ENCODE results near the gene CIAO2B.

CIAO2B gene

DNA sequence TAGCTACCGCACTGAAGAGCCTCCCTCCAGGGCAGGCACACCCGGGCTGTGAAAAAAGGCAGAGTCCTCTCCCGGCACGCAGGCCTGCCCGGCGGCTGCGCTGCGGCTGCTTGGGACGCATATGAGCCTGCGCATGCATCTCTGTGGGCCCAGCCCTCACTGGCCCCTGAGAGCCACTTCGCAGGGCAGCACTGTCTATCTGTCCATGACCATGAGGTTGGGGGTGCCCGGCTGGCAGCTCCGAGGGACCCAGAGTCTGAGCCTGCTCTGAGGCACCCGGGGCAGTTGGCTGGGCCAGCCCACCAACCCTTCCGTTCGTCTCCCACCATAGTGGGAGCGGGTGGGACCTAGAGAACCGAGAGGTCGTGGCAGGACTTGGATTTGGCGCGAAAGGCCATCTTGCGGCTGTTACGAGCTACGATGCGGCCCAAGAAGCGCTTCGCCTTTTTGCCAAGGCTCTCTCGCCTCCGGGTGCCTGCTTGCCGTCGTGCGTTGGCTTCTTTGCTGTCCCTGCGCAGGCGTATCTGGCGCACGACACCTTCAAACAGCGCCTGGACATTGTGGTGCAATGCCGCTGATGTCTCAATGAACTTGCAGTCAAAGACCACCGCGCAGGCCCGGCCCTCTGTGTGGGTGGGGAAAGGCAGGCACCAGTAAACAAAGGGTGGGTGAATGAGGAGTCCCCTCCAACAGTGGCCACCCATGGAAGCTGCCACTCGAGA lies 12.3 kb downstream of the CIAO2B start:
- no peak overlapping the region for H3K4me3 ChIP-seq (ENCODE audit: low read length in 2 of 2)
- no peak overlapping the region for H3K9ac ChIP-seq (ENCODE audit: low read depth in 1 of 2, low read length in 2 of 2)
- no peak overlapping the region for H3K27ac ChIP-seq (ENCODE audit: low read depth in 2 of 2, low read length in 2 of 2)
- no peaks in the 10 kb centered on the region for H3K9me3 ChIP-seq (ENCODE audit: control insufficient read depth in 2 of 2, low read length in 2 of 2)
- peaks cover 3 to 14% of the 10 kb centered on the region in 2 donors for H3K27me3 ChIP-seq (ENCODE audit: control insufficient read depth in 2 of 2, insufficient read depth in 2 of 2, low read length in 2 of 2)
- no peaks in the 10 kb centered on the region for H3K36me3 ChIP-seq (ENCODE audit: control insufficient read depth in 2 of 2, insufficient read depth in 2 of 2, low read length in 2 of 2)
- peaks cover 16 to 19% of the 10 kb centered on the region in 2 donors for H3K4me1 ChIP-seq (ENCODE audit: control insufficient read depth in 2 of 2, insufficient read depth in 2 of 2, low read length in 2 of 2)

DNA sequence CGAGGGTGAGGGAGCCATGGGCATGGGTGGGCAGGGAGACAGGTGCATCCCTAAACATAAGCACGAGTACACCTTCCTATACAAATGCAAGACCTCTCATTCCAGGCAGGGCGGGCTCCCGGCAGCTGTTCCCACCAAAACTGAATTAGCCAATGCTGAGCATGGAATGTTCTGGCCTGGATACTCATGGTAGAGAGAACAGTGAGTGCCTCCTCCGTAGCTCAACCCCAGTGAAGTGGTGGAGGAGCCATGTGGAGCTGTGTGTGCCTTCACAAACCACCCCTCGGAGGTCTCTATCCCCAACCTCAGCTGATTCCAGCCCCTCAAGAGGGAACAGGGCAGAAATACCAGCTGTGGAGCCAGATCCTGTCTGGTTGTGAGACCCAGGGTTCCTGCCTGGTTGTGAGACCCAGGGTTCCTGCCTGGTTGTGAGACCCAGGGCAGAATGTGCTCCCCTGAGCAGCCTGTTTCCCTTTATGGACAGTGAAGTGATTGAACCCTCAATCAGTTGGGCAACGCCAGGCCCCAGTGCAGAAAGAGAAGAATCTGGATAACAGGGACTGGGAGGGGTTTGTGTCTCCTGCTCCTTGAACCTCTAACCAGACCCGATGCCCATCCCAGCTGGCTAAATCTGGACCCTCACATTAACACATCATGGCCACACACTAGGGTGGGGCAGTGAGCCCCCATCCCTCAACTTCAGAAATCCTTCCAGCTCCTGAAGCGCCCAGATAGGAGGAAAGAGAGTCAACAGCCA lies 13.1 kb downstream of the CIAO2B start:
- Histone ChIP-seq H3K9me3 (ENCODE audit: control insufficient read depth in 2 of 2, low read length in 2 of 2) (no peaks in the 10 kb centered on the region), H3K9ac (ENCODE audit: low read depth in 1 of 2, low read length in 2 of 2) (no peak overlapping the region), H3K36me3 (ENCODE audit: control insufficient read depth in 2 of 2, insufficient read depth in 2 of 2, low read length in 2 of 2) (no peaks in the 10 kb centered on the region), H3K27me3 (ENCODE audit: control insufficient read depth in 2 of 2, insufficient read depth in 2 of 2, low read length in 2 of 2) (peaks cover 3 to 14% of the 10 kb centered on the region in 2 donors), H3K4me1 (ENCODE audit: control insufficient read depth in 2 of 2, insufficient read depth in 2 of 2, low read length in 2 of 2) (peaks cover 16 to 18% of the 10 kb centered on the region in 2 donors), H3K4me3 (ENCODE audit: low read length in 2 of 2) (no peak overlapping the region), H3K27ac (ENCODE audit: low read depth in 2 of 2, low read length in 2 of 2) (no peak overlapping the region)

DNA sequence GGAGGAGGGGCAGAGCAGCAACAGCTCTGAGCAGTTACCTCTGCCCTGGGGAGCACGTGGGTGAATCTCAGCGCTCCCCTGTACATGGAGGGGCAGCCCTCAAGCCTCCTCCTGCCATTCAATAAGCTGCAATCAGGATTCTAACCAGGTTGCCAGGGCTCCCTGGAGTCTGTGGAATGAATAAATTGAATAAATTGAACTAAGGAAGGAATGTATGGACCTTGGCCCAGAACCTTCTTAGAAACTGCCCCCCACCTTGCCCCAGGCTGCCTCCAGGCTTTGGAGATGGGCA lies 14.0 kb downstream of the CIAO2B start:
- Histone ChIP-seq H3K9ac (ENCODE audit: low read depth in 1 of 2, low read length in 2 of 2) (no peak overlapping the region), H3K36me3 (ENCODE audit: control insufficient read depth in 2 of 2, insufficient read depth in 2 of 2, low read length in 2 of 2) (no peaks in the 10 kb centered on the region), H3K4me1 (ENCODE audit: control insufficient read depth in 2 of 2, insufficient read depth in 2 of 2, low read length in 2 of 2) (peaks cover 12 to 16% of the 10 kb centered on the region in 2 donors), H3K9me3 (ENCODE audit: control insufficient read depth in 2 of 2, low read length in 2 of 2) (no peaks in the 10 kb centered on the region), H3K27me3 (ENCODE audit: control insufficient read depth in 2 of 2, insufficient read depth in 2 of 2, low read length in 2 of 2) (peaks cover 2 to 13% of the 10 kb centered on the region in 2 donors), H3K27ac (ENCODE audit: low read depth in 2 of 2, low read length in 2 of 2) (no peak overlapping the region), H3K4me3 (ENCODE audit: low read length in 2 of 2) (no peak overlapping the region)

DNA sequence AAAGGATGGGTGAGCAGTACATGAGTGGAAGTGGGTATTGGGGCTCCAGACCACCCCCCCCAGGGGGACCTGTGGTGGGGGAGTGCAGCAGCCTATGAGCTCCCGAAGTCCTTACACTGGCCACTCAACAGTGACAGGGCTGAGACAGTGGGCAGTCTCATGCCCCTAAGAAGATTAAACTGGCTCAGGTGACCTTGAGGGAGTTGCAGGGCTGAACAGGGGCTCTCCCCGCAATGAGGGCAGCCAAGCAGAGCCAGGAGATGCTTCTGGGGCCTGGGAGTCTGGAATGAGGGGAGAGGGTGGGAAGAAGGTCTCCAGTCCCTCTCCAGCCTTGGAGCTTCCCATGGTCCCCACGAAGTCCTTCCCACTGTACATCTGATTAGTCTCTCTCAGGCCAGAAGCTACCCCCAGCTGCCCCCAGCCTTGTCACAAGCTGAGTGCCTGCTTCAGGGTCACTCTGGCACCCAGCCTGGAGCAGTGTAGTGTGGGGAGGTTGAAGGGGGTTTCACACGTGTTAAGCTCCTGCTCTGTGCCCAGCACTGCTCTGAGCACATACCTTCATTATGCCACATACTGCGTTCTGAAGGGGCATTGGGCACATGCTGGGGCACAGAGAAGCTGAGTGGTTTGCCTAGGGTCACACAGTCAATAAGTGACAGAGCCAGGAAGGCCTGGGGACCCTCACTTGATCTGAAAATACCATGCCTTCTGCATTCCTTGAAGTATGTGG lies 14.5 kb downstream of the CIAO2B start:
- H3K27me3 ChIP-seq (ENCODE audit: control insufficient read depth in 2 of 2, insufficient read depth in 2 of 2, low read length in 2 of 2): peaks cover 2 to 11% of the 10 kb centered on the region in 2 donors
- H3K27ac ChIP-seq (ENCODE audit: low read depth in 2 of 2, low read length in 2 of 2): no peak overlapping the region
- no peaks in the 10 kb centered on the region for H3K9me3 ChIP-seq (ENCODE audit: control insufficient read depth in 2 of 2, low read length in 2 of 2)
- no peak overlapping the region for H3K9ac ChIP-seq (ENCODE audit: low read depth in 1 of 2, low read length in 2 of 2)
- H3K4me3 ChIP-seq (ENCODE audit: low read length in 2 of 2): no peak overlapping the region
- no peaks in the 10 kb centered on the region for H3K36me3 ChIP-seq (ENCODE audit: control insufficient read depth in 2 of 2, insufficient read depth in 2 of 2, low read length in 2 of 2)
- H3K4me1 ChIP-seq (ENCODE audit: control insufficient read depth in 2 of 2, insufficient read depth in 2 of 2, low read length in 2 of 2): peaks cover 12 to 15% of the 10 kb centered on the region in 2 donors

DNA sequence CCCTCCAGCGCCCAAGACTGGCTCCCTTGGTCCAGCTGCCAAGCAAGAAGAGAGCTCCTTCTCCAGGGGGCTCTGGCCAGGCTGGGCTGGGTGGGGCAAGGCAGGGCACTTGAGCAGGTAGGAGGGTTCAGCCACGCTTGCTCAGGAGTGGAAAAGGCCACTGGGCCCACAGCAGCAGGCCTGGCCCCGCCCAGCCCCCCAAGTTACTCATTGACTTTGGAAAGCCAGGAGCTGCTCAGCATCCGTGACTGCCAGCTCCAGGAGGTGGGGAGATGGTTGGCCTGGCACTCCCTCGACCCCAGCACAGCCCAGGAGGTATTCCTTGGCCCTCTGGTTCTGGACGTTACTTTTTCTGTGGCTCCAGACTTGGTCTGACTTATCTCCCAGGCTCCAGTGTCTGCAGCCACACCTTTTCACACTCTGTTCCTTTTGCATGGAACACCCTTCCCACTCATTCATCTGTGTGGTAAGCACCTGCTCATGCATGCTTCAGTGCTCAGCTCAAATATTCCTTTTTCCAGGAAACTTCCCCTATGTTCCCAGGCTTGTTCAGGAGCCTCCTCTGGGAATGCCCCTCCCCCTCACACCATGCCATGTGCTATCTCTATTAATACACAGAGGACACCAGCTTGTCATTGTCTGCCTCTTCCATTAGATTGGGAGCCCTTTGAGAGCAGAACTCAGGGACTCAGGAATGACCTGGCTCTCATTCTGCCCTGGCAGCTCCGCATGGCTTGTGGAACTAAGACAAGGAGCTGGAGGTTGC lies 15.2 kb downstream of the CIAO2B start, which contains the start of gene CDH16:
CDH16 (minus strand) TSS at position 83 of the 766 bp plus-strand sequence. CDS start 820 bp downstream, outside the sequence.
- peaks cover 0 to 8% of the 10 kb centered on the region in 2 donors for H3K27me3 ChIP-seq (ENCODE audit: control insufficient read depth in 2 of 2, insufficient read depth in 2 of 2, low read length in 2 of 2)
- H3K27ac ChIP-seq (ENCODE audit: low read depth in 2 of 2, low read length in 2 of 2): no peak within 1 kb of the TSS
- H3K9ac ChIP-seq (ENCODE audit: low read depth in 1 of 2, low read length in 2 of 2): no peak within 1 kb of the TSS

DNA sequence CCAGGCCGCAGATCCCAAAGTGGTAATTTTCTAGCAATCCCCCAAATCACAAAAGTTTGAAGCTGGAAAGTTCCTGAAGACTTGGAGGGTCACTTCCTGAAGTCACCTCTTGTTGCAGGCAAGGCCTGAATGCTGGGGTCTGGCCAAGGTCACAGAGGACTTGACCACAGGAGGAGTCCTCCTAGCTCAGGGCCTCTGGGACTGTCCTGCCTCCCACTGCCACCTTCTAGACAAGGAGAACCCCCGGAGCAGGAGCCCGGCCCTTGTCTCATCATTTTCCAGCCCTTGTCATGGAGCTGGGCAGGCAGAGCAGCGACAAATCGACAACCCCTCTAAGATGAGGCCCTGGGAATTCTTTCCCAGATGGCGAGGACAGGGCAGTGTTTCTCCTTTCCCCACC lies 15.8 kb downstream of the CIAO2B start:
- Histone ChIP-seq H3K9ac (ENCODE audit: low read depth in 1 of 2, low read length in 2 of 2) (no peak overlapping the region), H3K27ac (ENCODE audit: low read depth in 2 of 2, low read length in 2 of 2) (no peak overlapping the region), H3K36me3 (ENCODE audit: control insufficient read depth in 2 of 2, insufficient read depth in 2 of 2, low read length in 2 of 2) (no peaks in the 10 kb centered on the region), H3K9me3 (ENCODE audit: control insufficient read depth in 2 of 2, low read length in 2 of 2) (no peaks in the 10 kb centered on the region), H3K4me3 (ENCODE audit: low read length in 2 of 2) (no peak overlapping the region), H3K27me3 (ENCODE audit: control insufficient read depth in 2 of 2, insufficient read depth in 2 of 2, low read length in 2 of 2) (peaks cover 0 to 3% of the 10 kb centered on the region in 2 donors), H3K4me1 (ENCODE audit: control insufficient read depth in 2 of 2, insufficient read depth in 2 of 2, low read length in 2 of 2) (peaks cover 3 to 6% of the 10 kb centered on the region in 2 donors)

More for the DNA sequence above, 15.2 kb downstream of the CIAO2B start, which contains the start of gene CDH16:
- H3K4me1 ChIP-seq (ENCODE audit: control insufficient read depth in 2 of 2, insufficient read depth in 2 of 2, low read length in 2 of 2): peaks cover 9 to 10% of the 10 kb centered on the region in 2 donors
- H3K9me3 ChIP-seq (ENCODE audit: control insufficient read depth in 2 of 2, low read length in 2 of 2): no peaks in the 10 kb centered on the region
- H3K36me3 ChIP-seq (ENCODE audit: control insufficient read depth in 2 of 2, insufficient read depth in 2 of 2, low read length in 2 of 2): no peaks in the 10 kb centered on the region
- H3K4me3 ChIP-seq (ENCODE audit: low read length in 2 of 2): no peak within 1 kb of the TSS

DNA sequence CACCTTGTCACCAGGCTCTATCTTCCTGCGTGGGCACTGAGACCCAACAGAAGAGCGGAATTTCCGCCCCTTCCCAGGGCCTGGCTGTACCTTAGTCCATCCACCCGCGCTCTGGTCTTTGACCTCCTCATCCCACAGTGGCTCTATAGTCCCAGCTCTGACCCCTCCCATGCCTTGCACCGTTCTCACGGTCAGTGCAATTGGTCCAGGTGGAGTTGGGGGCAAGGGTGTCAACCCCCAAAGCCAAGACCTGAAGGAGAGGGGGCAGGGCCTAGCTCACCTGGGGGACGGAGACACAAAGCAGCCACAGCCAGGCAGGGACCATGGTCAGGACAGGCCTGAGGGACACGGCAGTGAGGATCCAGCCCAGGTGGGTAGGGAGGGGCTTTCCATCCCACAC lies 16.5 kb downstream of the CIAO2B start:
- no peaks in the 10 kb centered on the region for H3K9me3 ChIP-seq (ENCODE audit: control insufficient read depth in 2 of 2, low read length in 2 of 2)
- no peaks in the 10 kb centered on the region for H3K36me3 ChIP-seq (ENCODE audit: control insufficient read depth in 2 of 2, insufficient read depth in 2 of 2, low read length in 2 of 2)
- peaks cover 2 to 6% of the 10 kb centered on the region in 2 donors for H3K4me1 ChIP-seq (ENCODE audit: control insufficient read depth in 2 of 2, insufficient read depth in 2 of 2, low read length in 2 of 2)
- no peaks in the 10 kb centered on the region for H3K27me3 ChIP-seq (ENCODE audit: control insufficient read depth in 2 of 2, insufficient read depth in 2 of 2, low read length in 2 of 2)
- H3K9ac ChIP-seq (ENCODE audit: low read depth in 1 of 2, low read length in 2 of 2): no peak overlapping the region
- no peak overlapping the region for H3K27ac ChIP-seq (ENCODE audit: low read depth in 2 of 2, low read length in 2 of 2)
- H3K4me3 ChIP-seq (ENCODE audit: low read length in 2 of 2): no peak overlapping the region

DNA sequence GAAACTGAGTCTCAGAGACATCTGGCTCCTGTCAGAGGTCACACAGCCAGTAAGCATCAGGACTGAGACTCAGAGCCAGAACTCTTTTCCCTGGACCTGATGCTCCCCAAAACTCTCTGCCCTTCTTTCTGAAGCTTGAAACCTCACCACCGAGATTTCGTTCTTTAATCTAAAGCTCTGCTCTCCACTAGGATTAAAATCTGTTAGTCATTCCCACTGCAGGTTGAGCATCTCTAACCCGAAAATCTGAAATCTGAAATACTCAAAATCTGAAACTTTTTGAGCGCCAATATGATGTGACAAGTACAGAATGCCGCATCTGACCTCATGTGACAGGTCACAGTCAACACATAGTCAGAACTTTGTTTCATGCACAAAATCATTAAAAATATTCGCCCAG lies 17.7 kb downstream of the CIAO2B start:
- H3K9me3 ChIP-seq (ENCODE audit: control insufficient read depth in 2 of 2, low read length in 2 of 2): no peaks in the 10 kb centered on the region
- no peak overlapping the region for H3K27ac ChIP-seq (ENCODE audit: low read depth in 2 of 2, low read length in 2 of 2)
- H3K4me3 ChIP-seq (ENCODE audit: low read length in 2 of 2): no peak overlapping the region
- no peaks in the 10 kb centered on the region for H3K27me3 ChIP-seq (ENCODE audit: control insufficient read depth in 2 of 2, insufficient read depth in 2 of 2, low read length in 2 of 2)
- H3K36me3 ChIP-seq (ENCODE audit: control insufficient read depth in 2 of 2, insufficient read depth in 2 of 2, low read length in 2 of 2): no peaks in the 10 kb centered on the region
- H3K9ac ChIP-seq (ENCODE audit: low read depth in 1 of 2, low read length in 2 of 2): no peak overlapping the region
- H3K4me1 ChIP-seq (ENCODE audit: control insufficient read depth in 2 of 2, insufficient read depth in 2 of 2, low read length in 2 of 2): peaks cover 0 to 2% of the 10 kb centered on the region in 2 donors

DNA sequence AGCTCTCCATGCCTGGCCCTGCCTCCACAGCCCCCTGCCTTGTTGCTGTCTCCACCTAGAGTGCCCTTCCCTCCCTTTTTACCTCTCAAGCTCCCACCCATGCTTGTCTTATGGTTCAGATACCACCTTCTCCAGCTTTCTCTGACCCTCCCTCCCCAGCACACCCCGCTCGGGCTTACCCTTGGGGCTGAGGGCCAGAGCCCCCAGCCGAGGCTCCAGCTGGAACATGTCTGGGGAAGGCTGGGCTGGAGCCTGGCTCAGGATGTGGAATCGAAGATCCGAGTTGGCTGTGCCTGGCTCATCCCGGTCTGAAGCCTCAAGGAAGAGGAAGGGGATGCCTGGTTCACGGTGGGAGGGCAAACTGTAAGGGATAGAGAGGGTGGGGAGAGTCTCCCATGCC lies 19.2 kb downstream of the CIAO2B start:
- peaks cover 0 to 2% of the 10 kb centered on the region in 2 donors for H3K4me1 ChIP-seq (ENCODE audit: control insufficient read depth in 2 of 2, insufficient read depth in 2 of 2, low read length in 2 of 2)
- H3K4me3 ChIP-seq (ENCODE audit: low read length in 2 of 2): no peak overlapping the region
- H3K9ac ChIP-seq (ENCODE audit: low read depth in 1 of 2, low read length in 2 of 2): no peak overlapping the region
- H3K9me3 ChIP-seq (ENCODE audit: control insufficient read depth in 2 of 2, low read length in 2 of 2): no peaks in the 10 kb centered on the region
- H3K27me3 ChIP-seq (ENCODE audit: control insufficient read depth in 2 of 2, insufficient read depth in 2 of 2, low read length in 2 of 2): no peaks in the 10 kb centered on the region
- H3K36me3 ChIP-seq (ENCODE audit: control insufficient read depth in 2 of 2, insufficient read depth in 2 of 2, low read length in 2 of 2): no peaks in the 10 kb centered on the region
- no peak overlapping the region for H3K27ac ChIP-seq (ENCODE audit: low read depth in 2 of 2, low read length in 2 of 2)
